GM12873 (cell line): Measurements from ENCODE around the gene PRR15L.

Experiments
- TF ChIP-seq, protein P1 (sequence below): IDR thresholded peaks from 2 replicates; pipeline ENCODE4 v1.5.1; 2012; ENCODE audit warnings: low read depth, mild to moderate bottlenecking, moderate library complexity, low read length, control low read depth; ENCODE audit not compliant: insufficient read depth; ENCODE audit errors: missing control alignments

Gene PRR15L

DNA sequence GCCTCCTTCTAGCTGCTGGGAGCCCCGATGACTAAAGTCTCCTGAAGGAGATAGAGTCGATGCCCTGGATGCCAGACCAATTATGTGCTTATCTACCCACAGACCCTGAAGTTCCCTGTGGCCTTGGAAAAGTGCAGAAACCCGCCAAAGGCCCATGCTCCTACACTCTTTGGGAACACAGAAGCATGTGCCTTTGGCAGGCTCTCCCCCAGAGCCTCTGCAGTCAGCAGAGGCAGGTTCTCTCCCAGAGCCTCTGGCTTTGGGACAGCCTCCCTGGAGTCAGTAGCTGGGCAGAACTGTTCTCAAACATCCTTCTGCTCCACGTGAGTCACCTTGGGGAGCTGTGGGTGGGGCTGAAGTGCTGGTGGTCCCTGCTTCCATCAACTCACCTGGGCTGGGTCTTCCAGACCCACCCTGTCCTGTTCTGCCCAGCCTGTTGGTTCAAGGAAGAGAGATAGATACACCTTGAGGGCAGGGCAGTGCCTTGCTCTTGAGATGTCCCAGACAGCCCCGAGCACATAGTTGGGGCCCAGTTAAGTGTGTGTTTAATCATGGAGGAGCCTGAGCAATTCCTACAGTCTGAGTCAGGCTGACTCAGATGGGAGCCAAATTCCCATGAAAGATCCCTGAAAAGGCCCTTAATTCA lies 10.0 kb upstream of the PRR15L start:
- TF ChIP-seq, protein P1, sequence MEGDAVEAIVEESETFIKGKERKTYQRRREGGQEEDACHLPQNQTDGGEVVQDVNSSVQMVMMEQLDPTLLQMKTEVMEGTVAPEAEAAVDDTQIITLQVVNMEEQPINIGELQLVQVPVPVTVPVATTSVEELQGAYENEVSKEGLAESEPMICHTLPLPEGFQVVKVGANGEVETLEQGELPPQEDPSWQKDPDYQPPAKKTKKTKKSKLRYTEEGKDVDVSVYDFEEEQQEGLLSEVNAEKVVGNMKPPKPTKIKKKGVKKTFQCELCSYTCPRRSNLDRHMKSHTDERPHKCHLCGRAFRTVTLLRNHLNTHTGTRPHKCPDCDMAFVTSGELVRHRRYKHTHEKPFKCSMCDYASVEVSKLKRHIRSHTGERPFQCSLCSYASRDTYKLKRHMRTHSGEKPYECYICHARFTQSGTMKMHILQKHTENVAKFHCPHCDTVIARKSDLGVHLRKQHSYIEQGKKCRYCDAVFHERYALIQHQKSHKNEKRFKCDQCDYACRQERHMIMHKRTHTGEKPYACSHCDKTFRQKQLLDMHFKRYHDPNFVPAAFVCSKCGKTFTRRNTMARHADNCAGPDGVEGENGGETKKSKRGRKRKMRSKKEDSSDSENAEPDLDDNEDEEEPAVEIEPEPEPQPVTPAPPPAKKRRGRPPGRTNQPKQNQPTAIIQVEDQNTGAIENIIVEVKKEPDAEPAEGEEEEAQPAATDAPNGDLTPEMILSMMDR: no peak

DNA sequence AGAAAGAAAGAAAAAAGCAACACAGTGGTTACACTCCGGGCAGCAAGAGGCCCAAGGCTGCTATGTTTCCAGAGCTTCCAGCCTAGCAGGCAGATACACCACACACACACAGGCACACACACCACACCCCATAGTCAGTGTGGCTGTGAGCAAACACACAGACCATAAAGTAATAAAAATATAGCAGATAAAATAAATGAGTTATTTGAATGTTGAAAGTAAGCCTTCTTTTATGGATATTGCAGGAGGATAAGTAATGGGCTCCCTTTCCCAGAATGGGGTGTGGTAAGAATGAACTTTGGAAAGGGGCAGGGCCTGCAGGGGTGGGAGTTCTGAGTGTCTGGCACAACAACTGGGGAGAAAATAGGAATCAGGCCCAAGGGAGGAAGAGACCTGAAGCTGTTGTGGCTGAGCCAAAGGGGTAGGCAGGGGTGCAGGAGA lies 8.4 kb upstream of the PRR15L start:
- TF ChIP-seq, protein P1: no peak

DNA sequence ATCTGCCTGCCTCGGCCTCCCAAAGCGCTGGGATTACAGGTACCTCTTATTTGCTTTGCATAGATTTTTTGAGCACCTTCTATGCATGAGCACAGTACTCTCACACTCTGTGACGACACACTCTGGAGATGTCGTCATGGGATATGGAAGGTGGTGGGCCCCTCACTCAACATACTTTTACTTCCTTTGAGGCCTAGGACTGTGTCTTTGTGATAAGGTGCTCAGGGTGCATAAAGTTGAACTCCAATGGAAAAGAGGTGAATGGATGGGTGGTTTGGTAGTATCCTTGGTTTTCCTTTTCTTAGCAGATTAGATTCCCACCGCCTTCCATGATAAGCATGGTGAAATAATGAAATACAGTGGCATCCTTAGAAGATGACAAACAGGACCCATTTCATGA lies 7.2 kb upstream of the PRR15L start:
- TF ChIP-seq, protein P1: no peak

DNA sequence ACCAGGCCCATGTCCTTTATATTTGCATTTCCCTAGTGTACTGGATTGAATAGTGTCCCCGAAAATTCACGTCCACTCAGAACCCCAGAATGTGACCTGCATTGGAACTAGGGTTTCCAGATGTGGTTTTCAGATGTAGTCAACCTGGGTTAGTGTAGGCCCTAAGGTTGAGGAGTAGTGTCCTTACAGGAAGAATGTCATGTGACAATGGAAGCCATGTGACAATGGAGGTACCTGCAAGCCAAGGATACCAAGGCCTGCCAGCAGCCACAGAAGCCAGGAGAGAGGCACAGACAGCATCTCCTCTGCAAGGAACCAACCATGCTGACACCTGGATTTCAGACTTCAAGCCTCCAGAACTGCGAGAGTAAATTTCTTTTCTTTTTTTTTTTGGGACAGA lies 5.2 kb upstream of the PRR15L start:
- TF ChIP-seq, protein P1: no peak

DNA sequence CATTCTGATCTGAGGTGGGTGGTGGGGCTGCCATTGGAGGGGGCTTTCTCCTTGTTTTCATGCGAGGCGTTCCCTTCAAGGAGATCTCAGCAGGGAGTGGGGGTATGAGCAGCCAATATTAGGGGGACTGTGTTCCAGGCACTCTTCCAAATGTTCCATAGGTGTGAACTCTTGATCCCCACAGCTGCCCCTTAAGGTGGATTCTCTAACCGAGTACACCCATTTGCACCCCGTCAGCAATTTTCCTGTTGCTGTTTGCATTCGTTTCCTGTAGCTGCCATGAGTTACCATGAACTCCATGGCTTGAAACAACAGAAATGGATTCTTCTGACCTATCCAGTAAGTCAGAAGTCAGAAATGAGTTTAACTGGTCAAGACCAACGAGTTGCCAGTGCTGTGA lies 3.7 kb upstream of the PRR15L start:
- TF ChIP-seq, protein P1: no peak

DNA sequence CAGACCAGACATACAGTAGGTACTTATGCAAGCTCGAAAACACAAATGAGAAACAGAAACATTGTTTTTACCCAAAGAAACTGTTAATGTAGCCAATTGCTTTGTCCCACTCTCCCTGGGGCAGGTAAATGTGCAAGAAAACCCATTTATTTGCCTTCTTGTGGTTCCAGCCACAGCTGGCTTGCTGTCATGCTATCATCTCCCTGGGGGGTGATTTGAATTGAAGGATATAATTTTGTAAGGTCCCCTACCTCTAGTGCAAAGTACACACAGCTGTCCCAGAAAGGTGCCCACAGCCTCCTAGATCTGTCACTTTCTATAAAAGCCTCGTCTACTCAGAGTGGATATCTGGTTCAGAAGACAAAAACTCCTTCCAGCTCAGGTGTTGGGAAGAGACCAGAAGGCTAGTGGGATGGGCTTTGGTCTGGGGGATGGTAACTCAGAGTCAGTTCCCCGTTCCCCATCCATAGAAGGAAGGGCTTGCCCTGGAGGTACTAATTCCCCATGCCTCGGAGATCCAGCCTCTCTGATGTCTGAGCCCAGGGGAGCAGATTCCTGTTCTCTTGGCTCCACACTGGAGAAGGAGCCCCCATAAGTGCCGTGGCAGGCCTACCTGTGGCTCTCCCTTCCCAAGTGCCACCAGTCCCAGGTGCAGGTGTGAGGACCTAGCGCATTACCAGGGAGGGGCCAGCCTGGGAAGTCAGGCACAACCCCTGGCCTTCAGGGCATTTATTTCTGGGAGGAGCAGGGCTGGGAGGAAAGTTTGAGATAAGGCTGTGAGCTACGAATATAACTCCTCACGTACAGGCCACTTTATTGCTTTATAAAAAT lies 2.4 kb upstream of the PRR15L start:
- TF ChIP-seq, protein P1: no peak

DNA sequence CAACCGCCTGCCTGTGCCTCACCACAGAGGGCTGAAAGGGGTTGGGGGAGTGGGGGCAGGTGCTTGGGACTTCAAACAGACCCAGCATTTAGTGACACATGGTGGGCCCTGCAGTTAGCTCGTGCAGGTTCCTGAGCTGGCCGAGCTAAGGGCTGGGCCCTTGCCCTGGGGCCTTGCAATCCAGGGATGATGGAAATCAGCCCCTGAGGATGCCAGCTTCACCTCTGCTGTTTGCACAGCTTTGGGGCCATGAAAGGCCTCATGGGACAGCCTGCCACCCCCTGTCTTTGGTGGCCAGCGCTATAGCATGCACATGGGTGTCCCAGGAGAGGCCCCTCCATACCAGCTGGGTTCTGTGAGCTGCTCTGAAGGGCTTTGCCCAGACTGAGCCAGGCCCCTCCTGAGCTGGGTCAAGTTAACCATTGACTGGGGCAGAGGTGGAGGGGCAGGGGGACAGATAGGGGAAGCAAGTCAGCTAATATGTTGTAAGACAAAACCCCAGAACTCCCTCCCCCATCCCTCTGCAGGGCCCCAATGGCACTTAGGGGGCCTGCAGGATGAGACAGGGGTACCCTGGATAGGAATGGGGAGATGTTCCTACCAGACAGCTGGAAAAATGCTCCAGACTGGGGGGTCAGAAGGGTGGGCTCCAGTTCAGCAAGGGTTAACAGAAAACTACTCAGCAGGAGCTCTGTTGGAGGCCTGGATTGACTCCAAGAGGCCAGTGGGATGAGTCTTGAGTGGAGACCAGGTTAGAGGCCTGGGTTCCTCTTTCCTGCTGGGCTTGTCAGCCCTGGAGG lies 692 bp downstream of the PRR15L start:
- TF ChIP-seq, protein P1: no peak
